Suprapubic skin (tissue), 4 donors: Measurements from ENCODE around the gene SOX6. TPM values are rescaled to one million over a fixed set of nuclear protein-coding genes. Genes with fewer than 3 reads are reported as not detected.

Experiments
- DNase-seq, 2 donors: peaks; one replicate each; pipeline ENCODE4 v3.0.0-alpha.2; 2019; ENCODE audit warnings: low spot score in 2 of 2
- H3K27ac ChIP-seq: fragments of 200-600 bp; sonication (generic); one replicate; pipeline ENCODE4 v1.5.1; 2019
- H3K27me3 ChIP-seq: fragments of 200-600 bp; sonication (generic); one replicate; pipeline ENCODE4 v1.5.1; 2019
- H3K36me3 ChIP-seq: fragments of 200-600 bp; sonication (generic); one replicate; pipeline ENCODE4 v1.5.1; 2019
- H3K4me1 ChIP-seq: fragments of 200-600 bp; sonication (generic); one replicate; pipeline ENCODE4 v1.5.1; 2019
- H3K4me3 ChIP-seq: fragments of 200-600 bp; sonication (generic); one replicate; pipeline ENCODE4 v1.5.1; 2019; ENCODE audit warnings: mild to moderate bottlenecking
- H3K9me3 ChIP-seq: fragments of 200-600 bp; sonication (generic); one replicate; pipeline ENCODE4 v1.5.1; 2019
- CTCF ChIP-seq, 2 donors: fragments of 200-600 bp in 1 of 2; fragments of 450-650 bp in 1 of 2; sonication (generic) in 1 of 2; IDR thresholded peaks; one replicate each; pipeline ENCODE4 v1.5.1; 2016 to 2019; ENCODE audit warnings: antibody characterized with exemption in 2 of 2, mild to moderate bottlenecking in 1 of 2, moderate library complexity in 1 of 2
- EP300 ChIP-seq: sonication (generic); formaldehyde crosslinking; IDR thresholded peaks from one replicate; pipeline ENCODE4 v1.6.1; 2017; ENCODE audit warnings: antibody characterized with exemption
- POLR2A ChIP-seq, 2 donors: fragments of 450-650 bp; IDR thresholded peaks; one replicate each; pipeline ENCODE4 v1.6.1; 2017; ENCODE audit warnings: antibody characterized with exemption in 2 of 2, mild to moderate bottlenecking in 2 of 2, moderate library complexity in 2 of 2
- POLR2AphosphoS5 ChIP-seq, 3 donors: sonication (generic); formaldehyde crosslinking; IDR thresholded peaks; one replicate each; pipeline ENCODE4 v1.6.1; 2017; ENCODE audit warnings: antibody characterized with exemption in 3 of 3
- WGBS: methylation state at CpG from one replicate; pipeline ENCODE4 v1.1.5; 2018; 5-methylcytosine and 5-hydroxymethylcytosine counted together
- total RNA-seq, 4 donors: library from RNA; depleted of rRNA; stranded (reverse); fragments of >200 nt; gene quantifications; one replicate each; pipeline ENCODE4 v1.1.0, GENCODE V29; 2016

SOX6 gene
- total RNA-seq, 4 donors from 2014 or later = 12.1 to 32.0 (median 23.8) TPM

- no peak overlapping the region for H3K4me3 ChIP-seq
- H3K36me3 ChIP-seq = no peaks in the 10 kb centered on the region
- no peak overlapping the region for H3K27ac ChIP-seq
- no peak for DNase-seq
- no peaks in the 10 kb centered on the region for H3K4me1 ChIP-seq
- TF ChIP-seq CTCF (IDR thresholded peaks at IDR 0.05) = no peak
- WGBS = 92% methylated on average over 3 of the region's 3 CpGs
- H3K27me3 ChIP-seq = no peaks in the 10 kb centered on the region
- H3K9me3 ChIP-seq = no peaks in the 10 kb centered on the region
These were observed 365.1 kb downstream of the SOX6 start for GRCh38 chr11:15991215-15991614.

GRCh38 chr11:15989685-15990084 is 366.7 kb downstream of the SOX6 start:
- Histone ChIP-seq H3K27ac (no peak overlapping the region), H3K4me1 (no peaks in the 10 kb centered on the region), H3K36me3 (no peaks in the 10 kb centered on the region), H3K4me3 (no peak overlapping the region), H3K27me3 (no peaks in the 10 kb centered on the region), H3K9me3 (no peaks in the 10 kb centered on the region)
- TF ChIP-seq POLR2AphosphoS5 (IDR thresholded peaks at IDR 0.05) (no peak), EP300 (no peak), CTCF (IDR thresholded peaks at IDR 0.05) (no peak)
- 87% methylated on average over 1 of the region's 1 CpG for WGBS
- no peak for DNase-seq

GRCh38 chr11:15988693-15989231 is 367.6 kb downstream of the SOX6 start:
- no peaks in the 10 kb centered on the region for H3K36me3 ChIP-seq
- DNase-seq = no peak
- no peak overlapping the region for H3K27ac ChIP-seq
- no peaks in the 10 kb centered on the region for H3K4me1 ChIP-seq
- no peaks in the 10 kb centered on the region for H3K27me3 ChIP-seq
- 81% methylated on average over 14 of the region's 14 CpGs for WGBS
- H3K9me3 ChIP-seq = no peaks in the 10 kb centered on the region
- no peak overlapping the region for H3K4me3 ChIP-seq
- TF ChIP-seq CTCF (IDR thresholded peaks at IDR 0.05) = no peak
- no peak for TF ChIP-seq POLR2A (IDR thresholded peaks at IDR 0.05)
- TF ChIP-seq EP300 = no peak
- no peak for TF ChIP-seq POLR2AphosphoS5 (IDR thresholded peaks at IDR 0.05)

- H3K4me3 ChIP-seq = no peak overlapping the region
- no peaks in the 10 kb centered on the region for H3K9me3 ChIP-seq
- H3K27me3 ChIP-seq = no peaks in the 10 kb centered on the region
- no peak for DNase-seq
- H3K36me3 ChIP-seq = no peaks in the 10 kb centered on the region
- 59% methylated on average over 2 of the region's 2 CpGs for WGBS
- no peak overlapping the region for H3K27ac ChIP-seq
- TF ChIP-seq CTCF (IDR thresholded peaks at IDR 0.05) = no peak
- TF ChIP-seq EP300 = no peak
- H3K4me1 ChIP-seq = no peaks in the 10 kb centered on the region
These were observed 368.3 kb downstream of the SOX6 start for GRCh38 chr11:15988016-15988550.

- 86% methylated on average over 5 of the region's 5 CpGs for WGBS
- H3K36me3 ChIP-seq = no peaks in the 10 kb centered on the region
- no peak overlapping the region for H3K4me3 ChIP-seq
- no peaks in the 10 kb centered on the region for H3K27me3 ChIP-seq
- no peak for DNase-seq
- no peak overlapping the region for H3K27ac ChIP-seq
- H3K4me1 ChIP-seq = no peaks in the 10 kb centered on the region
- TF ChIP-seq POLR2A (IDR thresholded peaks at IDR 0.05) (no peak), EP300 (no peak), CTCF (IDR thresholded peaks at IDR 0.05) (no peak), POLR2AphosphoS5 (IDR thresholded peaks at IDR 0.05) (no peak)
- no peaks in the 10 kb centered on the region for H3K9me3 ChIP-seq
These were observed 369.3 kb downstream of the SOX6 start for GRCh38 chr11:15987046-15987445.
